GM21576 (cell line): ENCODE measurements around the gene PRKCB.

ENCODE experiments used
- ATAC-seq: cut with Tn5 transposase; IDR thresholded peaks from one replicate; pipeline ENCODE4 v1.9.1; 2021; ENCODE audit warnings: mild to moderate bottlenecking, moderate library complexity; ENCODE audit not compliant: unreplicated experiment

PRKCB gene

DNA sequence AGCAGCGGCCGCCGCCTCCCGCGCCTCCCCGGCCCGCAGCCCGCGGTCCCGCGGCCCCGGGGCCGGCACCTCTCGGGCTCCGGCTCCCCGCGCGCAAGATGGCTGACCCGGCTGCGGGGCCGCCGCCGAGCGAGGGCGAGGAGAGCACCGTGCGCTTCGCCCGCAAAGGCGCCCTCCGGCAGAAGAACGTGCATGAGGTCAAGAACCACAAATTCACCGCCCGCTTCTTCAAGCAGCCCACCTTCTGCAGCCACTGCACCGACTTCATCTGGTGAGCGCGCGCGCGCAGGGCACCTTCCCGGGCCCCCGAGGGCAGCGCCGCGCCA, 258 bp downstream of the PRKCB start:
- ATAC-seq: no peak

DNA sequence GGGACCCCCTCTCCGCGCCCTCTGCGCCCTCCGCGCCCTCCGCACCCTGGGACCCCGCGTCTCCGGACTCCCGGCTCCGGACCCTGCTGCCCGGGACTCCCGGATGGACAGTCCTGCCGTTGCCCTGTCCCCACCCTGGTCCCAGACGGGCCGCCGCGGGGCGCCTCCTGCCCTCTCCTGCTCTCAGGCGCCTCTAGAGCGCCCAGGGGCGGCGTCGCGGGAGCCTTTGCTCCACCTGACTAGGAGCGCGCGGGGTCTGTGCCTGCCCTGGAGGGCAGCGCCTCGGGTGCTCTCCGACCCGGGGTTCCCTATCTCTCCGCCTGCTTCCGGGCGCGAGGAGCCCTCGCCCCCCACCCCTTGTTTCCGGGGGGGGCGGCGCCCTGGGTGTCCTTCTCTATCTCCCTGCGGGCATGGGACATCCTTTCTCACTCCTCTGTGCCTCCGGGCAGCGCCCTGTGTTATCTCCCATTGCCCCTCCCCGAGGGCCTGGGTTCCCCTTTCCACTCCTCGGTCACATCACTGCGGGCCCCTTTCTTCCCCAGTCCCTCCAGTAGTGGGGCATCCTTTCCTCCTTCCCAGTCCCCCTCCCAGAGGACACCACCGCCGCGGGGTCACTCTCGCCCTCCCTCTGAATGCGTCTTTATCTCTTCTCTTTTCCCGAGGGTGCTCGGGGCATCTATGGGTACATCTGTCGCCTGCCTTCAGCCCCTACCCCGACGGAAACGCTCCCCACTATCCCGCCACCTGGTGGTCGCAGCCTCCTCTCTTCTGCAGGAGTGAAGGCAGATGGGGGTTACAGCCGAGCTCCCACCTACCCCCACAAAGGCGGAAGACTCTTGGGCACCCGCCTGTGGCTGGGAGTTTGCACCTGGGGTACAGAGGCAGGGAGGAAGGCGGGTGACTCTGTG, 875 bp downstream of the PRKCB start:
- no peak for ATAC-seq

DNA sequence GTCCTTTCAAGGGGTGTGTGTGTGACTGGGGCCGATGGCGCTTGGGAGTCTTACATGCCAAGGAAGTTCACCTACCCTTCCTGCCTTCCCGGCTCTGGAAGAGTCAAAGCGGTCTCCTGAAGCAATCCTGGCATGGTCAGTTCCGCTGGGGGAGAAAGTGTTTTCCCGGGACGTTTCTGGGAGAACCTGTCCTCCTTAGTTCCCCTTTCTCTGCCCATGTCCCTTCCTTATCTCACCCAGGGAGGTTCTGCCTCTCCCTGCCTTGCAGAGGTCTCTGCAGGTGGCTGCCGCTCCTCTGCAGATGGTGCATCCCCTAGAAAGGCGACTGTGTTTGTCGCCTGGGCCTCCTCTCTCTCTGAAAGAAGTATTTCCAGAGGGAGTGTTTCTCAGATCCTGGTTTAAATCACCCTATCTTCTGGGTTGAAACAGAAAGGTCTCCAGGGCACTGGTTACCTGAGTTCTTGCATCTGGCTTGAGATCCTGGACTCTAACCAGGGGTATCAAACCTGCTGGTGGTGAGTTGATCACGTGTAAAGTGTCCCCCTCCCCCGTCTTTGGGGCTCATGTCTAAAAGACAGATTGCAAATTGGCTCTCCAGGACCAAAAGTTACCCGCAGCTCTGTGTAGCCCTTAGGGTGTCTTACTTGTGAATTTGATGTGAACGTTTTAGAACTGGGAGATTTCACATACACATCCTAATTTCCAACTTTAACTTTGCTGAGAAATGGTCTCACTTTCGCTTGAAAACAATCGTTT, 1.9 kb downstream of the PRKCB start:
- no peak for ATAC-seq

GRCh38 chr16:23838485-23839142, 2.8 kb downstream of the PRKCB start:
- ATAC-seq: no peak

- ATAC-seq: no peak
Measured at GRCh38 chr16:23840310-23840709, 4.5 kb downstream of the PRKCB start.

GRCh38 chr16:23842137-23842600, 6.4 kb downstream of the PRKCB start:
- peak; percentile 63 for ATAC-seq

DNA sequence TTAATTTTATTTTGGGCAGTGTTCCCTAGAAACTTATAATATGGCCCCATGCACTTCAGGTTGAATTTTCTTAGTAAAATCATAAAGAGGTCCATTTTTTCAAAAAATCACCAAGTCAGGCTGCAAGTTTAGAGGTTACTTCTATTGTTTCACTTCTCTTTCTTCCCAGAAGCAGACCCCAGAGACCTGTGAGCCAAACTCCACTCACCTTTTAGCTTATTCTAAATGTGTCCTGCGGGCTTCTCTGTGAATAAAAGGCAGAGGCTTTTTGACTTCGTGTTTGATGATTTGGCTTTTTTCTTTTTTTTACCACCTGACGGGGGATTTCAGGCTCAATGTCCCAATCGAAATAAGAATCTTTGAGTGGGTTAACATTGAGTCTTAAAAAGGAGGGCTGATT, 7.4 kb downstream of the PRKCB start:
- ATAC-seq: no peak

- ATAC-seq: no peak
Measured at GRCh38 chr16:23847251-23847650, 11.5 kb downstream of the PRKCB start.

DNA sequence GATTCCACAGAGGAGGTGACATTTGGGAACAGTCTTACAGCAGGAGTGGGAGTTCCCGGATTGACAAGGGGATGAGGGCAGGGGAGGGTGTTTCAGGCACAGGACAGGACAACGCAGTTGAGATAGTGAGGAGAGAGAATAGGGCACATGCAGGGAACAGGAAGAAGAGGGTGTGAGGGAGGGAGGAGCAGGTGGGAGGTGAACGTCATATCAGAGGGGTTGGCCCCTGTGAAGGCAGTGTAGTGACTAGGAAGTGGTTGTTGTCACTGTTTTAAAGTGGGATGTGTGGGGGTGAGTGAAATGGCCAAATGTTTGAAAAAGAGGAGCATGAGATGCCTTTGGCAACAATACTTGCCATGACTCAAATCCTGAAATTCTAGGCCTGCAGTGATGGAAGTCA, 12.2 kb downstream of the PRKCB start:
- no peak for ATAC-seq

DNA sequence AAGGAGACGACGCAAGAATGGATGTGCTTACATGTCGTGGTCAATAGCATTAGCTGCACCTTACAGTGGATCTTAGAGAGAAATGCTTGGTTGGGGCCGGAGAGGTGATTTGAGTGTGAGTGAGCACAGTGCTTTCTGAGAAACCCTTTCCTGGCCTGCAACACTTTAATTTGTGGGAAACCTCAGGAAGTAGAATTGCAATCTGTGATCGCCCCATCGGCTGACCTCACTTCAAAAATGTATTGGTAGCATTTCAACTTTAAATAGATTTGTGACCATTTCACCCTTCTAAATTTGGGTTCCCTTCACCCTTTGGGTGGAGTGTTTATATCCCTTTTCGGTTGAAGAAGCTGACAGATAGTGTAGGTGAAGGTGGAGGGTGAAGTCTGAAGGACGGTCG, 13.2 kb downstream of the PRKCB start:
- no peak for ATAC-seq

DNA sequence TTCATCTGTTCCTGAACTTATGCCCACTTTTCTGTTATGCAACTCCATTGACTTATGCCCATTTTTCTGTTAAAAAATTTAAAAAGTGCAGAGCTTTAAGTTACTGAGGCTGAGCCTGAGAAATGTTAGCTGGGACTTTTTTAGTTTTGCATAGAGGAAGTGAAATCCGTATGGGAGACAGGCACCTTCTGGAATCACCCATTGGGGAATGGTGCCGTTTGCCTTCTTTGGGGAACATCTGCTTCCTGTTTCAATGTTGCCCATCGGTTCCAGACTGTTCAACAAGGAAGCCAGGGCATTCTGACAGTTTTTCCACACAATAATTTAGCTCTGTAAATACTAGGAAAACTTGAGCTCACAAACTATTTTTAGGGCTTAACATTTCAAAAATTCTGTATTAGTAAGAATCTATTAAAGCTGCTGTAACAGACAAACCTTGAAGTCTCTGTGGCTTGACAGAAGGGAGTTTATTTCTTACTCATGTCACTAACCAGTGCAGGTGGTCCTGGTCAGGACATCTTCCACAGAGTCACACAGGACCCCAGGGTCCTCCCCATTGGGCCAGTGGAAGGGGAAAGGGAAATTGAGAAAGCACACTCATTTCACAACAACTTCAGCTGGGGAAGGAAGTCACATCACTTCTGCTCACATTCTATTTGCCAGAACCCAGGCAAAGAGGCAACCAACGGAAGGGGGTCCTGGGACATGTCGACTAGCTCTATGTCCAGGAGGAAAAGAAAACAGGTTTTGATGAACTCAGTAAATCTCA, 17.2 kb downstream of the PRKCB start:
- ATAC-seq: no peak

DNA sequence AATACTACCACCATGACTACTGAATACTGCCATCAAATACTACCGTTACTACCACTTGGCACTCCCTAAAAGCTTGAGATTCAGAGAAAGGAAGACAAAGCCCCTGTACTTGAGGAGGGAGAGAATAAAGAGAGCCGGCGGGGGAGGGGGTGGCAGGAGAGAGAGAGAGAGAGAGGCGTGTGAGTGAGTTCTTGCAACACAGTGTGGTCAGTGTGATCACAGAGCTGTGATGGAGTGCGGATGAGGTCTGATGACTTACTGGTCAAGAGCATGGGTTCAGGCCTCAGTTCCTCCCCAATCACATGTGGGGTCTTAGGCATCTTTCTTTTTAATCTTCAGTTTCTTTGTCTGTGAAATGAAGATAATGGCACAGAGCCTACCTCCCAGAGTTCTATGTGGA, 19.2 kb downstream of the PRKCB start:
- no peak for ATAC-seq

GRCh38 chr16:23856251-23856709, 20.5 kb downstream of the PRKCB start:
- ATAC-seq: no peak

DNA sequence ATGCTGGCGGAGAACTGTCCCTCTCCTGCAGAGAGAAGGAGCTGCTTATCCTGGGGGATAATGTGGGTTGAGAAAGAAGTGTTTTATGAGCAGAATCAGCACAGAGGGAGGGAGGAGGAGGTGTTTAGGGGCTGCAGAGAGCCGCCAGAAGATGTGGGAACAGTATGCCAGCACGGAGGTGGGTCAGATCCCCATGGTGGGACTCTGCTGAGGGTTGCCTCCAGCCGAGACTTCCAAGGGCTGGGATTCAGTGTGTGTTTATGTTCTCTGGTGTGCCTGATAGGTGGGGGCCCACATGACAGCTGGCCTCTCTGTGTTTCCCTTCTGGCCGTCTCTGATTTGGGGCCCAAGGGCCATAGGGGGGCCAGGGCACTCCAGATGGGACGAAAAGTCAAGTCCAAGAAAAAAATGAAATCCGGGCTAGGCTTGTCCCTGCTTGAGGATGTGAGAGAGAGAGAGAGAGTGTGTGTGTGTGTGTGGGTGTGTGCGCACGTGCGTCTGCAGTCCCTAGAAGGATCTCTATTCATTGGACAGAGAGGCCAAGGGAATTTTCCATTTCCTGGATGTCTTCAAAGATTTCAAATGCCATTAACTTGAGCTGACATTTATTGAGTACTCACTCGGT, 21.6 kb downstream of the PRKCB start:
- no peak for ATAC-seq

- ATAC-seq: no peak
Measured at GRCh38 chr16:23857881-23858269, 22.1 kb downstream of the PRKCB start.

DNA sequence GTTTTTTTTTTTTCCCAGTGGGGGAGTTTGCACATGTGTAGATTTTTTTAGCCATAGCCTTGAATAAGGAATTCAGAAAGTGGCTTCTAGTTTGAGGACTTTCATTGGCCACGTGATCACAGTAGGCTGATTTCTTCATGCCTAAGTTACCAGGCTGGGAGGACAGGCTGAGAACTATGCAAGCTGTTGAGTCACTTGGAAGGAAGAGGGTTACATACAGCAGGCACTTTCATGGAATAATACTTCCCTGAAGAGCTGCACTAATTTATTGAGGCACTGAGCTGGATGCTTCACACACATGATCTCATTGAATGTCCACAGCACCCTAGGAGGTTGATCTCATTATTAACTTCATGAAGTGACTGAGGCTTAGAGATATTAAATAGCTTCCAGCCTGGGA, 22.8 kb downstream of the PRKCB start:
- no peak for ATAC-seq

GRCh38 chr16:23859713-23860269, 24.0 kb downstream of the PRKCB start:
- ATAC-seq: no peak

GRCh38 chr16:23861874-23862273, 26.1 kb downstream of the PRKCB start:
- no peak for ATAC-seq

DNA sequence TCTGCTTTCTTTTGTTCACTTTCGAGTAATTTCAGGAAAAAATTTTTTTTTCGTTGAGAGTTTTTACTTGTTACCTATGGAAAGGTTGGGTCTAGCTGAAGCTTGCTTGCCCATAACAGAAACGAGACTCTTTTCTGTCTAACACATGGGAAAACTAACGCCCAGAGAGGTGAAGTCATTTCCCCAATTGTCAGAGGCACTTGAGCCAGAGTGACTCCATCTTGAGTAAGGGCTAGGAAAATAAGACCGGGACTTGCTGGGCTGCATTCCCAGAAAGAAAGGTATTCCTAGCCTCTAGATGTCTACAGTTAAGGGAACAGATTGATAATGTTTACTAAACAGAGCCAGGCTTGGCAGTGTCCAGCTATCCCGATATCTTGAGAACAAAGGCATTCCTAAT, 26.8 kb downstream of the PRKCB start:
- no peak for ATAC-seq
